Astrocyte (in vitro differentiated cells and primary cell): ENCODE data around the gene RFX8.

ENCODE experiments used
- EZH2 ChIP-seq: IDR thresholded peaks from 2 replicates; pipeline ENCODE4 v1.6.1; 2012; ENCODE audit warnings: mild to moderate bottlenecking, low read length, inconsistent platforms; ENCODE audit not compliant: insufficient read depth
- TF ChIP-seq, protein P1 (sequence below): IDR thresholded peaks from 2 replicates; pipeline ENCODE4 v1.5.1; 2011; ENCODE audit warnings: low read depth, mild to moderate bottlenecking, inconsistent platforms, low read length, moderate library complexity; ENCODE audit not compliant: insufficient read depth

DNA sequence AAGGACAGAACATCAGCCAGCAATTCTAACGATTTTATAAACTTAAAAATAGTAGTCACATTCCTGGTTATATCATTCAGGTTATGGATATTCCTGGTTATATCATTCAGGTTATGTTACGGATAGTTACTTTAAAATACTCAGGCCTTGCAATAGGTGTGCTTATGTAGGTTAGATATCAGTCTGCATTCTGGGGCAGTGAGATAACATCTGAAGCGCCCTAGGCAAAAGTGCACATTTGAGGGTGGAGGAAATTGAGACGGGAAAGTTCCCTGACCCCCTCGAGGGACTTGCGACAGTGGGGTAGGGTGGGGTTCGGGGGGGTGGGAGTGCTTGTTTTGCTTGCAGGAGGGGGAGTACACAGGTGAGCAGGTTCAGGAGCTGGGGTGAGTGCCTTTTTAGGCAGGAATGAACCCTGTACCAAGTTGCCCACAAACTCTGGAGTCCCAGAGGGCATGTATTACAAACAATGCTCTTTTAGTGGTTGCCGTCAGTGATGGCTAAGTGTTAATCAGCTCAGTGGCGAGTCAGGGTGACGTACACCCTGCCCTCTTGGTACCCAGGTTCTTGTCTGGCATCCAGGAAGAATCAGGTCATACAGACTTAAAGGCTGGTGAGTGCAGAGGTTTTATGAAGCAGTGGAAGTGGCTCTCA is 119.4 kb downstream of the RFX8 start:
- TF ChIP-seq, protein P1, sequence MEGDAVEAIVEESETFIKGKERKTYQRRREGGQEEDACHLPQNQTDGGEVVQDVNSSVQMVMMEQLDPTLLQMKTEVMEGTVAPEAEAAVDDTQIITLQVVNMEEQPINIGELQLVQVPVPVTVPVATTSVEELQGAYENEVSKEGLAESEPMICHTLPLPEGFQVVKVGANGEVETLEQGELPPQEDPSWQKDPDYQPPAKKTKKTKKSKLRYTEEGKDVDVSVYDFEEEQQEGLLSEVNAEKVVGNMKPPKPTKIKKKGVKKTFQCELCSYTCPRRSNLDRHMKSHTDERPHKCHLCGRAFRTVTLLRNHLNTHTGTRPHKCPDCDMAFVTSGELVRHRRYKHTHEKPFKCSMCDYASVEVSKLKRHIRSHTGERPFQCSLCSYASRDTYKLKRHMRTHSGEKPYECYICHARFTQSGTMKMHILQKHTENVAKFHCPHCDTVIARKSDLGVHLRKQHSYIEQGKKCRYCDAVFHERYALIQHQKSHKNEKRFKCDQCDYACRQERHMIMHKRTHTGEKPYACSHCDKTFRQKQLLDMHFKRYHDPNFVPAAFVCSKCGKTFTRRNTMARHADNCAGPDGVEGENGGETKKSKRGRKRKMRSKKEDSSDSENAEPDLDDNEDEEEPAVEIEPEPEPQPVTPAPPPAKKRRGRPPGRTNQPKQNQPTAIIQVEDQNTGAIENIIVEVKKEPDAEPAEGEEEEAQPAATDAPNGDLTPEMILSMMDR, result no peak
- TF ChIP-seq EZH2, result no peak
